Liver (tissue), 3 donors: ENCODE measurements around the gene NANOS1.

ENCODE experiments used
- GABPA ChIP-seq, 2 donors: IDR thresholded peaks in 1 of 2; conservative IDR thresholded peaks in 1 of 2; 2 replicates each; pipeline ENCODE4 v1.6.1; 2016; ENCODE audit warnings: antibody characterized with exemption in 2 of 2, mild to moderate bottlenecking in 1 of 2, moderate library complexity in 1 of 2
- HNF4A ChIP-seq, 2 donors: conservative IDR thresholded peaks; 2 replicates each; pipeline ENCODE4 v1.6.1; 2016; ENCODE audit warnings: antibody characterized with exemption in 2 of 2, mild to moderate bottlenecking in 2 of 2
- NR2F2 ChIP-seq: IDR thresholded peaks from 2 replicates; pipeline ENCODE4 v1.6.1; 2016; ENCODE audit warnings: antibody characterized with exemption
- SP1 ChIP-seq: IDR thresholded peaks from 2 replicates; pipeline ENCODE4 v1.6.1; 2018; ENCODE audit warnings: antibody characterized with exemption, mild to moderate bottlenecking
- TAF1 ChIP-seq: conservative IDR thresholded peaks from 2 replicates; pipeline ENCODE4 v1.6.1; 2016; ENCODE audit warnings: antibody characterized with exemption, mild to moderate bottlenecking
- YY1 ChIP-seq: IDR thresholded peaks from 2 replicates; pipeline ENCODE4 v1.6.1; 2016; ENCODE audit warnings: antibody characterized with exemption, mild to moderate bottlenecking
- TF ChIP-seq, protein P1 (sequence below): IDR thresholded peaks from 2 replicates; pipeline ENCODE4 v1.6.1; 2016; ENCODE audit warnings: antibody characterized with exemption
- TF ChIP-seq, protein P2 (sequence below): fragments of 150-350 bp; IDR thresholded peaks from 2 replicates; pipeline ENCODE4 v1.5.1; 2017; ENCODE audit warnings: improper control_type of control experiment, low read depth, low read length; ENCODE audit not compliant: missing input control
- donor health status: healthy.
- donor health status: healthy.

DNA sequence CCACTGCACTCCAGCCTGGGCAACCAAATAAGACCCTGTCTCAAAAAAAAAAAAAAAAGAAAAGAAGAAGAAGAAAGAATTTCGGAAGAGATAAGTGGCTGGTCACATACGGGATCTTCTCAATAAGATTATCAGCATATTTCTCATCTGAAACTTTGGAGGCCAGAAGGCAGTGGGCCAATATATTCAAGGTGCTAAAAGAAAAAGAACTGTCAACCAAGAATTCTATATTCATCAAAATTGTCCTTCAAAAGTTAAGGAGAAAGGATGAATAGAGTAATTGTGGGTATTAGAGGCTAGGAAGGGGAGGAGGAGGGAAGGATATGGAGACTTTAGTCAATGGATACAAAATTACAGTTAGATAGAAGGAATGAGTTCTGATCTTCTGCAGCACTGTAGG is 43.9 kb upstream of the NANOS1 start:
- TF ChIP-seq NR2F2 (no peak), YY1 (no peak), TAF1 (no peak), GABPA (IDR thresholded peaks at IDR 0.05 in 1 of 2, conservative IDR thresholded peaks at IDR 0.05 in 1 of 2) (no peak), HNF4A (conservative IDR thresholded peaks at IDR 0.05) (no peak), SP1 (no peak)
- TF ChIP-seq, protein P1, sequence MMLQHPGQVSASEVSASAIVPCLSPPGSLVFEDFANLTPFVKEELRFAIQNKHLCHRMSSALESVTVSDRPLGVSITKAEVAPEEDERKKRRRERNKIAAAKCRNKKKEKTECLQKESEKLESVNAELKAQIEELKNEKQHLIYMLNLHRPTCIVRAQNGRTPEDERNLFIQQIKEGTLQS: no peak
- TF ChIP-seq, protein P2, sequence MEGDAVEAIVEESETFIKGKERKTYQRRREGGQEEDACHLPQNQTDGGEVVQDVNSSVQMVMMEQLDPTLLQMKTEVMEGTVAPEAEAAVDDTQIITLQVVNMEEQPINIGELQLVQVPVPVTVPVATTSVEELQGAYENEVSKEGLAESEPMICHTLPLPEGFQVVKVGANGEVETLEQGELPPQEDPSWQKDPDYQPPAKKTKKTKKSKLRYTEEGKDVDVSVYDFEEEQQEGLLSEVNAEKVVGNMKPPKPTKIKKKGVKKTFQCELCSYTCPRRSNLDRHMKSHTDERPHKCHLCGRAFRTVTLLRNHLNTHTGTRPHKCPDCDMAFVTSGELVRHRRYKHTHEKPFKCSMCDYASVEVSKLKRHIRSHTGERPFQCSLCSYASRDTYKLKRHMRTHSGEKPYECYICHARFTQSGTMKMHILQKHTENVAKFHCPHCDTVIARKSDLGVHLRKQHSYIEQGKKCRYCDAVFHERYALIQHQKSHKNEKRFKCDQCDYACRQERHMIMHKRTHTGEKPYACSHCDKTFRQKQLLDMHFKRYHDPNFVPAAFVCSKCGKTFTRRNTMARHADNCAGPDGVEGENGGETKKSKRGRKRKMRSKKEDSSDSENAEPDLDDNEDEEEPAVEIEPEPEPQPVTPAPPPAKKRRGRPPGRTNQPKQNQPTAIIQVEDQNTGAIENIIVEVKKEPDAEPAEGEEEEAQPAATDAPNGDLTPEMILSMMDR: no peak
